ENCODE results near the gene COL28A1.
"Not testable (repeated sequence)": the region's sequence is repeated elsewhere in the genome, so short reads cannot be mapped to it uniquely, and the experiment has no call there.

Gene COL28A1

GRCh38 chr7:7476381-7476780, 59.3 kb downstream of the COL28A1 start:
- TF ChIP-seq CTCF (IDR thresholded peaks at IDR 0.05; ENCODE audit: extremely low read depth, missing control alignments): no peak
- DNase-seq (ENCODE audit: low spot score): no peak

DNA sequence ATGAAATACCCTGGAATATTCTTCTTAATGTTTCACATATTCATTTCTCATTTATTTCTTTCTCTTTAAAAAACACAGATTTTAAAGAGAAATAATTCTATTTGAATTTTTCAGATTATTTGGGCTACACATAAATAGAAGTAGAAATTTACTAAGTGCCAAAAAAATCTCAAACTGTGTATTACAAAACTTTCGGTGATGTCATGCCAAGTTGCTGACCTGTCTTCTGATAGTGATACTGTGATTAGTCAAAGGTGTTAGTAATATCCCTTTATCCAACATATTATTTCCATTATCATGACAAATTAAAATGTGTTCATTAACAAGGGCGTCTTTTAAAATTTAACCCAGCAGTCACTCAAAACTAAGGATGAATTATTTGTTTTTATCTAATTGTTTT, 60.1 kb downstream of the COL28A1 start:
- TF ChIP-seq CTCF (IDR thresholded peaks at IDR 0.05; ENCODE audit: extremely low read depth, missing control alignments): no peak
- DNase-seq (ENCODE audit: low spot score): no peak

GRCh38 chr7:7474436-7474835, 61.2 kb downstream of the COL28A1 start:
- TF ChIP-seq CTCF (IDR thresholded peaks at IDR 0.05; ENCODE audit: extremely low read depth, missing control alignments): no peak
- no peak for DNase-seq (ENCODE audit: low spot score)

DNA sequence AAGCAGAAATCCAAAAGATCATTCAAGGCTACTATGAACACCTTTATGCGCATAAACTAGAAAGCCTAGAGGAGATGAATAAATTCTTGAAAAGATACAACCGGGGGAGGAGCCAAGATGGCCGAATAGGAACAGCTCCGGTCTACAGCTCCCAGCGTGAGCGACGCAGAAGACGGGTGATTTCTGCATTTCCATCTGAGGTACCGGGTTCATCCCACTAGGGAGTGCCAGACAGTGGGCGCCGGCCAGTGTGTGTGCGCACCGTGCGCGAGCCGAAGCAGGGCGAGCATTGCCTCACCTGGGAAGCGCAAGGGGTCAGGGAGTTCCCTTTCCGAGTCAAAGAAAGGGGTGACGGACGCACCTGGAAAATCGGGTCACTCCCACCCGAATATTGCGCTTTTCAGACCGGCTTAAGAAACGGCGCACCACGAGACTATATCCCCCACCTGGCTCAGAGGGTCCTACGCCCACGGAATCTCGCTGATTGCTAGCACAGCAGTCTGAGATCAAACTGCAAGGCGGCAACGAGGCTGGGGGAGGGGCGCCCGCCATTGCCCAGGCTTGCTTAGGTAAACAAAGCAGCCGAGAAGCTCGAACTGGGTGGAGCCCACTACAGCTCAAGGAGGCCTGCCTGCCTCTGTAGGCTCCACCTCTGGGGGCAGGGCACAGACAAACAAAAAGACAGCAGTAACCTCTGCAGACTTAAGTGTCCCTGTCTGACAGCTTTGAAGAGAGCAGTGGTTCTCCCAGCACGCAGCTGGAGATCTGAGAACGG, 70.5 kb downstream of the COL28A1 start:
- not testable (repeated sequence) for DNase-seq (ENCODE audit: low spot score)

DNA sequence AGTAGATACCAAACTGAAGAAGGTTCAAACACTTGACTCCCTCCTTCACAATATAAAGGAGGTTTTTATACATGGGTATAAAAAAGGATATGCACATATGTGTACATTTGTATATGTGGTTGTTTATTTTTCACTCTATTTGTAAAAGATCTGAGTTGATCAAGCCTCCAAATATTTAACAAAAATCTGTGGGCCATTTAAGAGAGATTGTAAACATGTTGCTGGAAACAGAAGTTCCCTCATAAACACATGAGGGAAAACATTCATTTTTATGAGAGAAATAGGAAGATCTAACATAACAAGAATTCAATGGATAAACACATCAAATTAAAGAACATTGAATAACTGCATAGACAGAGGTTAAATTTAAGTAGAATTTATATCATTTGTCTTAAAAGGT, 81.7 kb downstream of the COL28A1 start:
- no peak for DNase-seq (ENCODE audit: low spot score)
- TF ChIP-seq CTCF (IDR thresholded peaks at IDR 0.05; ENCODE audit: extremely low read depth, missing control alignments): no peak

DNA sequence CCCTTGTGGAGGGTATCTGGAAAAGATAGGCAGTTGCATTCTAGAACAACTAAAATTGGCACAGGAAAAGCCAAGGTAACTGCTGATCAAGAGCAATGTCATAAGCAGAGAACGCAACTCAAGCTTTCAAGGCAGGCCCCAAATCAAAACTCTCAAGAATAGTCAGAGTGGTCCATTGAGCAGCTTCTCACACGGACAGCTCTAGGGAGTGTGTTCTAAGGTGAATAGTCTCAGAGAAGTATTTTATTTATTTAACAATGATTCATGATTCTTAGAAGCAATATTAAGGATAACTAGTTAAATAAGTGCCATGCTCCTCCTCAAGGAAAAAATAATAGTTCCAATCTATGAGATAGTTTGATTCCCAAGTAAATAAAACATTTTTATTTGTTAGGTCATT, 83.0 kb downstream of the COL28A1 start:
- no peak for DNase-seq (ENCODE audit: low spot score)
- TF ChIP-seq CTCF (IDR thresholded peaks at IDR 0.05; ENCODE audit: extremely low read depth, missing control alignments): no peak

DNA sequence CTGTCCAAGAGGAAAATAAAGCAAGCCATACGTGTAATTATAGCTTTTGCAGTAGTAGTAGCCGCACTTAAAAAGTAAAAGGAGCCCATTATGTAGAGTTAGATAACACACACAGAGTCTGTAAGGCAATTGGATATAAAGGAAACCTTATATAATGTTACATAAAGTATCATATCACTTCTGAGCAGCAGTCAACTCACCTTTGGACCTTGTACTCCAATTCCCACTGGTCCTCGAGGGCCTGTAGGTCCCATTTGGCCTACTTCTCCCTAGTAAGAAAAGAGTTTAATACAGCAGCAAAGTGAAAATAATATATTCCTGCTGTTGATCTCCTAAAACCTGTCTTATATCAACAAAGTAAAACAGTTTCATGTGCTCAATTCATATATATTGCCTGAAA, 83.6 kb downstream of the COL28A1 start:
- TF ChIP-seq CTCF (IDR thresholded peaks at IDR 0.05; ENCODE audit: extremely low read depth, missing control alignments): no peak

DNA sequence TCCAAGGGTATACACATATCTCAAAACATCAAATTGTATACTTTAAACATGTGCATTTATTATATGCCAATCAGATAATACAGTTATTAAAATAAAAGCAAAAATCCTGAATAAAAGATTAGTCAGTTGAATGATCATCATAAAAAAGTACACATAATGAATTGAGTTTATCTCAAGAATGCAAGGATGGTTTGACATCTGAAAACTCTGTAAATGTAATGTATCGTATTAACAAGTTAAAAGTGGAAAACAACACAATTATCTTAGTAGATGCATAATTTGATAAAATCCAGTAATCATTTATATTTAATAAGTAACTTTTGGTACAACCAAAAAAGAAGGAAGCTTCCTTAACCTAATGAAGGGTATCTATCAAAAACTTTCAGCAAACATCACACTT, 86.6 kb downstream of the COL28A1 start:
- TF ChIP-seq CTCF (IDR thresholded peaks at IDR 0.05; ENCODE audit: extremely low read depth, missing control alignments): no peak
- DNase-seq (ENCODE audit: low spot score): no peak

More for the DNA sequence above, 83.6 kb downstream of the COL28A1 start:
- no peak for DNase-seq (ENCODE audit: low spot score)
